Hypothalamus (tissue), 51 donors: Measurements from ENCODE around the gene NUDT21.
A peak's percentile ranks its signal among the peaks of the same experiment; 100 is the strongest.

ENCODE experiments used
- DNase-seq, 51 donors: peaks; one replicate each; lab custom pipeline; 2025; lab: John Stamatoyannopoulos, UW

NUDT21 gene

DNA sequence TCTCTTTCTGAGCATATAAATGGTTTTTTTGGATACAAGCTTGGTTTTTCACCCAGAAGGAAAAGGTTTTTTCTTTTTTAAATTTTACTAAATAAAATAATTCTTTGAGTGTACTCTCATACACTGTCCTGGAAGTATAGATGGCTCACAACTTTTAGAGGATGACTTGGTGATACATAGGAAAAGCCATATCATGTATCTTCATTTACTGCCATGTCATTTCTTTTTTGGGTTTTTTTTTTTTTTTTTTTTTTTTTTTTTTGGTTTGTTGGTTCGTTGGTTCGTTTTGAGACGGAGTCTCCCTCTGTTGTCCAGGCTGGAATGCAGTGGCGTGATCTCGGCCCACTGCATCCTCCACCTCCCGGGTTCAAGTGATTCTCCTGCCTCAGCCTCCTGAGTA, 12.0 kb upstream of the NUDT21 start:
- no peak for DNase-seq

DNA sequence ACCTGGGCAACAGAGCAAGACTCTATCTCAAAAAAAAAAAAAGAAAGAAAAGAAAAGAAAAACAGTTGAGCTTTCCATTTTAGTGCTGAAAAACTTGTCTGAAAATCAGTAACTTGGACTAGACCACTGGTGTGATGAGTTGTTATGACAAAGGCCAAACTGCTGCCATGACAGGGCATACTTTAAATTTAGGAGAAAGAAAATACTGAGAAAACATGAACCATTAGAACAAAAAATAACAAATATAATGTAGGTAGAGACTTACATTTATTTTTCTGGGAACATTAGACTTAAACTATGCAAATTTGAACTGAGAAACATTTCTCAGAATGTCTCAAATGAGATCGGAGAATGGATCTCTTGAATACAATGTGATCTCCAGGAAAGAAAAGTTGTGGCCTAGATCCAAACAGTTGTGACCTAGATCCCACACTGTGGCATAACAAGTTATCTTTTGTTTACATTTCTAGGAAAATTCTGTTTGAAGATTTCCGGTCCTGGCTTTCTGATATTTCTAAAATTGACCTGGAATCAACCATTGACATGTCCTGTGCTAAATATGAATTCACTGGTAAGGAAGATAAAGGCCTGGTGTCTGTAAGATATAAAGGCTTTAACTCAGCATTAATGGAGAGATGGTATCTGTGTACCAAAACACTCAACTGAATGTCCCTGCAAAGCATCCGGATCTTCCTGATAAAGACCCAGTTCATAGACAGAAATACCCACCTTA, 11.1 kb upstream of the NUDT21 start:
- DNase-seq, result no peak

DNA sequence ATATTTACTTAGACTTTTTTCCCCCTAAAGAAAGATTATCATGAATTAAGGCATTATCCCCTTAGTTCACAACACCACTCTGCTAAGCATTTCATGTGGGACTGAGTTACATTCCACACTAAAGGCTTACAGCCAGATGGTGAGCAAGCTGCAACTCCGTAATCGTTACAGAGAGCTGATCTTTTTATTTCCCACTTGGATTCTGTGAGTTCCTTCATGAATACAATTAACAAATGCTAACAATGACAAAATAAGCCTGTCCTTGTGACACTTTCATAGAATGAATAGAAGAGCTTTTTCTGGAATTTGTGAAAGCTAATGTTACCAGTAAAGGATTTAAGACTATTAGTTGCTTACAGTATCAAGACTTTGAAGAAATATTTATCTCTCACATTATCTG, 9.0 kb upstream of the NUDT21 start:
- DNase-seq, result peak in 2 of 51 donors; percentile 24 to 37

DNA sequence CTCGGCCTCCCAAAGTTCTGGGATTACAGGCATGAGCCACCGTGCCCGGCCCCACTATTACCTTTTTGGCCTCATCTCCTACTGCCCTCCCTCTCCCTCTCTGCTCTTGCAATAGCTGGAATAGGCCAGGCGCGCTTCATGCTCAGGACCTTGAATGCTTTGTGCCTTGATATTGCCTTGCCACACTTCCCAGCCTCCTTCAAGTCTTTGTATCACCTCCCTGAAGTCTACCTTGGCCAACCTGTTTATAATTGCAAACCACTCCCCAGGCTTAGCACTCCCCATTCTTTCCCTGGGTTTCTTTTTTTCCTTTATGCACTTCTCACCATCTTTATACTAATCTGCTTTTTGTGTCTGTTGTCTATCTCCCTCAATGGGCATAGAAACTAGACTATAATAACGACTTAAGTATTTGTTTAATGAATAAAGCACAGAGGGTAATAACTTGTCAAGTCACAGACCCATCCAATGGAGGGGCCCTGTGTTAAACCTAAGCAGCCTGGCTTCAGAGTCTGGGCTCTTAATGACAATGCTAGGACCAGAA, 6.9 kb upstream of the NUDT21 start:
- DNase-seq, result no peak

DNA sequence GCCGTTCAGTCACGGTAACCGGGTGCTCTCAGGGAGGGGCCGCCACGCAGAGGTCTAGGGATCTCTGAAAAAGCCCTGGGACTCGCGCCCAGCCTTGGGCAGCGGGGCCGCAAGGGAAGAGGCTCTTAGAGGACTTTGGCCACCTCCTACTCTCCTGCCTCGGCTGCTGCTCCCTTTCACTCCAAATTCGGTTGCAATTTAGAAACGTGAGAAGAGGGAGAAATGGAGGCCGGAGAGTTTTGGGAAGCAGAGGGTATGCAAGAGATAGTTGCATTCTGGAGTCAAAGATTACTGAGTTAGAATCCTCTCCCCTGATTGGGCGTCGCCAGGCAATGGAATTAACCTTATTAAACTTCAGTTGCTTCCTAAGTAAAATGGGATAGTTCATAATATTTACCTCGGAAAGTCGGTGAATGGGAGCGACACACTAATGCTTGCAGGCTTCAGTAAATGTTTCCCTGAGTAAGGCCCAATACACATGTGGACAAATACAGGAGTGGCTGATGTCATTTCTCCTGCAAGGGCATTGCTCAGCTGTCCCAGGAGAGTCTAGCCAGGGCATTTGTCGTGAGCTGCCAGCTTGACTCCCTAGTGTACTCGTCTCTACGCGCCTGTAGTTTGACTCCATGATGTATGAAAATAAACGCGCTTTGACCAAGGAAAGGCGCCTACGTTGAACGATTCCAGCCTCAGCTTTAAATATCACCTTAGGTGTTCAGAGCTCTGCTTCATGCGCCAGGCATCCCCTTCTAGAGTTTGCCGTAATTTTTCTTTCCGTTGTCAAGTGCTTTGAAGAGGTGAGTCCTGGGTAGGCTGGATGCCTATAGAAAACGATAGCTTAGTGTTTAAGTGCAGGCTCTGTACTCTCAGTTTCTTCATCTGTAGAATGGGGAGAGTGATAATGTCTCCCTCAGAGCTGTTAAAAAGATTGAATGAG, 889 bp upstream of the NUDT21 start:
- DNase-seq, result peak in 8 of 51 donors; percentile 8 to 75 (median 52)

DNA sequence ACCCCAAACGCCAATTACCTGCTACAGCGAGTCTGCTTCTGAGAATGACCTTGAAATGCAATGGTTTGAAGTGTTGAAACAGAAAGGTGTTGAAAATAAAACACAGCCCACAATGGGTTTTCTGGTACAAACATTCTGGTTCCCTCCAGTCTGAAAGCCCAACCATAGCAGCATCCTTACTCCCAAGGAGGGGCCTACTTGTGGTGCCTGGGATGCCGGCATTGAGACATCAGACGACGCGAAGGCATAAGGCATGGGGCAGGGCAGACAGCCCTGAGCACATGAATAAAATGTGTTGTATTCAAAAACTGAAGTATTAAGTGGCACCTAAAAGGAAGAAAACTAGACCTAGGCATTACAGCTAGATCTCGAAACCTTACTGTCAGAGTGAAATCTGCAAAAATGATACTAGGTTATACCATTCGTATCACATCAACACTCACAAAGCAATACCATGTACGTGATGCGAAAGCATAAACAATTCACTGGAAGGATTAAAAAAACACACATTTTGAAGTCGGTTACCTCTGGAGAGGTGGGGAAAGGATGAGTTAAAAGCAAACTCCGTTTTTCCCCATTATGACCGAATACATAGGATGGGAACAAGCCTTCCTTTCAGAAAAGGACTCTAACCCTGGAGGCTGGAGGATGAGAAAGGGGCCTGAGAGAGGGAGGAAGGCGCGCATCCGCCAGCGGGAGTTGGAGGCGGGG, 702 bp downstream of the NUDT21 start:
- peak in 1 of 51 donors; percentile 14 for DNase-seq

DNA sequence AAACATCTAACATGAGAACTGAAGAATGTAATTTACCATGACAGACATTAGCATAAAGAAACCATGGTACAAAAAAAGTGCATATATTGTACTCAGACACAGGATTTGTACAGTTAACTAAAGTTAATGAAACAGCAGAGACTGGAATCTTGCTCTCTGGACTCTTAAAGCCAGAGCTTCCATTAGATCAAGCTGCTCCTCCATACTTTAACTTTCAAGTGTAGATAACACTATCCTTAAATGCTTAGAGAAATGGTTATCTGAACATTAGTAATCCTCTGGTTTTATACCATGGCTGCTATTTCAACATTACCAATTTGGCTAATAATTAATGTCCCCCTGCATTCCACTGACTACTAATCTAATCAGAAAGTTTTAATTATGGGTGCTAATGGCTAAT, 3.1 kb downstream of the NUDT21 start:
- DNase-seq, result no peak

DNA sequence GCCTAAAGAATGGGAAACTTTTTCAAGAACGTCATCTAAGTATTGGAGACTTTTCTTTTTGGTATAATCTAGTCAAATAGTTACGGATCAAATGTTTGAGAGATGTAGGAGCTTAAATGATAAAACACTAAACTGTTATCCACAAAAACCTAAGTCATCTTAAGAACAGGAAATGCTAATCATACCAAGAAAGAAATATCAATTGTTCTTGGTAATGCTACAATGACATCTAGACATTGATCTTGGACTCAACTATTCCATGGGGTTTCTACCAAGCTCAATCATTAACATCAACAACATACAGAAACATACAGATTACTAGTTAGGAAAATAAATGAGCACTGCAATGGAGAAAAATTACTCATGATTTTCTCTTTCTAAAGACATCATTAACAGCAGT, 3.8 kb downstream of the NUDT21 start:
- no peak for DNase-seq

DNA sequence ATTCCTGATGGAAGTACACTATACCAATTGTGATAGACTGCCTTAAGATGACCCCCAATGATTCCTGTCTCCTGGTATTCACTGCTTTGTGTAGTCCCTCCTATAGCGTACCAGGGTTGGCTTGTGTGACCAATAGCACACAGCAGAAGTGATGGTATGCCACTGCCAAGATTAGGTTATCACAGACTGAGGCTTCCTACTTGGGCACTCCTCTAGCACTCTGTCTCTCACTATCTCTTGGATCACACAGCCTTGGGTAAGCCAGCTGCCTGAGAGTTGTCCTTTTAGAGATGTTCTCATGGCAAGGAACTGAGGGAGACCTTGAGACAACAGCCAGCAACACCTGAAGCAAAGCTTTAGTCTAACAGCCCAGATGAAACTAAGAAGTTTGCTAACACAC, 13.1 kb downstream of the NUDT21 start:
- no peak for DNase-seq

DNA sequence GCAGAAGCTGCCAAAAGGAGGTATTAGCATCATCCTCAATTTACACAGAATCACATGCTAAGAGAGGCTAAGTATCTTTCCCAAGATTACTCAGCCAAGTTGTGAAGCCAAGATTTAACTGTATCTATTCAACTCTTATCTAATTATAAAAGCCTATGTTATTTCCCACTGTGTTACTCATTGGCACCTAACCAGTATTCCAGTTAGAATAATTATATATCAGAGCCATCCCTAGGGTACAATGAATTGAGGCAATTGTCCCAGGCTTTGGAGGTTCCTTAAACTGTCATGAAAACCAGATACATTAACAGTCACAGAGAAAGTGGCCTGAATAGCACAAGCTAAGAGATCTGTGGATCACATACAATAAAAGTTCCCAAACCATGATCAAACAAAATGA, 14.9 kb downstream of the NUDT21 start:
- DNase-seq, result no peak

DNA sequence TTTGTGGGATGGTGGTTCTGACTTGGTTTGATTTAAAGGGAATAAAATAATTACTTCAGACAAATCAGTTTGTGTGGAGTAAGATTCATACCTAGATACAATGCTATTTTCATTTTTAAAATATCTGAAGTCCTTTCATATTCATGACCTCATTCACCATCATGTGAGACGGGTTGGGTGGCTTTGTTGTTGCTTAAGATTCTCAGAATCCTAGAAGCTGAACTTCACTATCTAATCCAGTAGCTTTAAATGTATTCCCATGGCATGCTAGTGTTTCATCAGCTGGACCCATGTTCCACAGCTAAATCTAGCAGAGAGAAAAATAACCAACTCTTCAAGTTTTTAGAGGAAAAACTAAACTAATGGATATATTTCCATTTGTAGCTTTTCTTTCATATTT, 23.0 kb downstream of the NUDT21 start:
- no peak for DNase-seq

DNA sequence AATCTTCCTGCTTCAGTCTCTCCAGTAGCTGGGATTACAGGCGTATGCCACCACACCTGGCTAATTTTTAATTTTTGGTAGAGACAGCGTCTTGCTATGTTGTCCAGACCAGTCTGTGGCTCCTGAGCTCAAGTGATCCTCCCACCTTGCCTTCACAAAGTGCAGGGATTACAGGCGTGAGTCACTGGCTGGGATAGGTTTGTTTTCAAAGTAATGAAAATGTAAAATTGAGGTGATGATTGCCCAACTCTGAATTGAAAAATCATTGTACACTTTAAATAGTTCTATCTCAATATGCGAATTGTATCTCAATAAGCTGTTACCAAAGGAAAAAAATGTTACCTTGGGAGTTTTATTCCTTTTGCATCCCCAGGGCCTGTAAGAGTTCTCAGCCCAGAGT, 24.5 kb downstream of the NUDT21 start:
- DNase-seq, result no peak

DNA sequence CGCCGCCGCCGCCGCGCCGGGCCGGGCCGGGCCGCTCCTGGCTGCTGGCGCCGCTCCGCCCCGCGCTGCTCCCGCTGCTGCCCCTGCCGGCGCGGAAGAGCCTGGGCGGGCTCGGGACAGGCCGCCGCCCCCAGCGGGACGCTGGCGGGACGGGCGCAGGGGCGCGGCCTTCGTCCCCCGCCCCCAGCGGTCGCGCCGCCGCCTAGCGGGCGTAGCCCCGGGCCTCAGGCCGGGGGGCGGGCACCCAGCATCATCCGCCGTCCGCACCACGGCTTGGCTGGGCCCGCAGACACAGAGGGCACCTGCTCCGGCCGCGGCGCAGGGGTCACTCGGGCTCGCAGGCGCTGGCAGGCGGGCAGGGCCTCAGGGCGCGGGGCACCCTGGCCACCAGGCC, 25.7 kb downstream of the NUDT21 start, which contains the start of gene AMFR:
Gene AMFR, minus strand, starts transcription at position 107 of the 394 bp plus-strand sequence. CDS start 218 bp downstream, outside the sequence.
- peak in 38 of 51 donors; percentile 17 to 78 (median 42) for DNase-seq

DNA sequence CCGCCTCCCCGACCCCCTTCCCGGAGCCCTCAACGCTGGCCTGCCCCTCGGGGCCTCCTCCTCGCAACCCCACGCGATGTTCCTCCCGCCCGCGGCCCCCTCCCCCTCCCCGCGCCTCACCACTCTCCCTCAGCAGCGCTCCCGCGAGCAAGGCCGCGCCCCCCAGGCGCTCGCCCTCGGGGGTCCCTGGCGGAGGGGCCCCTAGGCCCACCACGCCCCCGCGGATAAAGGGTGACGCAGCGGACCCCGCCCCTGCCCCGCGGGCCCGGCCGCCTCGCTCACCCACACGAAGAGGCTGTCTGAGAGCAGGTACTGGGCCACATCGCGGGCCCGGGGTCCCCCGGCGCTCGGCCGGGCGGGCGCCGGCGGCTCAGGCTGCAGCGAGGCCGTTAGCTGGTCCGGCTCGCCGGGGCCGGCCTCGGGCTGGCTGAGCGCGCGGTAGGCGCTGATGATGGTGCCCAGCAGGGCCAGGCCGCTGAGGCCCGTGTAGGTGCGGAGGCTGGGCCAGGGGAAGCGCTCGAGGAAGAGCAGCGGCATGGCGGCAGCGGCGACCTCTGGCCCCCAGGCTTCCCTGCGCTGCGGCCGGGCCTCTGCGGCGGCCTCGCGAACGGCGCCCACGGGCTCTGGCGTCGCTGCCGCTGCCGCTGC, 26.2 kb downstream of the NUDT21 start:
- DNase-seq, result peak in 33 of 51 donors; percentile 10 to 65 (median 37)

DNA sequence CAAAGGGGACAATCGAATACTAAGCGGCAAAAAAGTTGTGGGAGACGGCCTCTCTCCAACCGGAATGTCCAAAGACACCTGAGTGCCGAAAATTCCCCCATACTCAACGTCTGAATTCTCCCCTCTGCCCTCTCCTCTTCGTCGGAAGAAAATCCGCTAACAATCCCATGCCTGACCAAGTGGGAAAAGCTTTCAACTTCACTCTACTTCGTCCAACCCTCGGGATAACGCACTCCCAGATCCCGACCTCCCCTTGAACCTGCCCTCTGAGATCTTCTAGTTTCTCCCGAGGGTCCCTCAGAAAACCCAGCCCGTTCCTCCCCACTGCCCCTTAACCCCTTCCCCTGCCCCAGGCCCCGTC, 26.7 kb downstream of the NUDT21 start:
- DNase-seq, result peak in 5 of 51 donors; percentile 24 to 61 (median 39)

DNA sequence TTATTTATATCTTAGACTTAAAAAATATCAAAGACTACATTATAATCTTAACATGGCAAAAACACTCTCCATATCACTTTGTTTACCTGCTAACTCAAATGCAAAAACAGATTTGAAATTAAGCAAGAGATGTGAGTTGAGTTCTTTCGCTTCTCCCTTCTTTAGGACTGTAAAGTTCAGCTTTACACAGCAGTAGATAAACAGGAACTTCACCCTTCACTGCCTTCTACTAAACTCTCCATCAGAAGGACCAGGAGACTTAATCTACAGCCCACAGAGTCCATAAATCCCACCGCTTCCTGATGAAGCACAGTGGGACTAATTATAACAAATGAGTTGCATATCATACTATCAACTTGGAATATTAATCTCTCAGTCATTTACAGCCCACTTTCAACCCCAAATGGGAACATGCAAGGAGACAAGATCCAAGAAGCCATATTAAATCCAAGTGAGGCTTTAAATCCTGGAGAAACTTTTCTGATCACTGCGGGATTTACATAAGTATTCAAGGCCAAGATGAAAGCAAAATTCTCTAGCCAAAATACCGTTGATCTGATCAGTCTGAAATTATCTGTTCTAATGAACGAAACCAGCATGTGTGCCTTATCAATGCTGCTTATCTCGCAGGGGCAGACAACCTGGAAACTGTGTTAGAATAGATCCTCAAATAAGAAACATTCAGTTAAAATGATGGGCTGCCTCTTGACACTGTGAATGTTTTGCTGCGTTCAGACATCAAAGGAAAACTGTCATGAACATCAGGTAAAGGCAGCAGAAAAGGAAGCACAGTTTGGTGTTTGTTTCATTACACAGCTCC, 27.3 kb downstream of the NUDT21 start:
- DNase-seq, result peak in 1 of 51 donors; percentile 58

DNA sequence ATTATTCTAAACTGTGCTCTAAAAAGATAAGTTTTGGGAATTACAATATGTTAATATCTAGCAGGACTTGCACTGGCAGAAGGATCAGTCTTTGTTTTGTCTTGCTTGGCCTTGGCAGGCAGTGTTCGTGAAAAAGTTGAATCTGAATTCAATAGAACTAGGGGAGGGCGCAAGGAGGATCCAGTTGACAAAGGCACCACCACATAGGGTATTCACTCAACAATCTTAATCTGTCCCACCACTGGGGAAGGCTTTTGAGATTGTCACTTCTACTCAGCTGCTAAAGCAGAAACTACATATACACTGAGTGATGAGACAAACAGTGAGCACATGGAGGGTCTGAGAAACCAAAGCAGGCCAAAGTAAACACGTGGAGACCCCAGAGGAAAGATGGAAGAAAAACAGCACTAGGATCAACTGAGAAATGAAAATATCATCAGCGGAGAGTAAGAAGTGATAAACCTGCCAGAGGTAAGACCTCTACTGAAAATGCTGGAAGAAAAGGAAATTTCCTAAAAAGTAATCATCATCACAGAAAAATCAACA, 28.2 kb downstream of the NUDT21 start:
- no peak for DNase-seq

DNA sequence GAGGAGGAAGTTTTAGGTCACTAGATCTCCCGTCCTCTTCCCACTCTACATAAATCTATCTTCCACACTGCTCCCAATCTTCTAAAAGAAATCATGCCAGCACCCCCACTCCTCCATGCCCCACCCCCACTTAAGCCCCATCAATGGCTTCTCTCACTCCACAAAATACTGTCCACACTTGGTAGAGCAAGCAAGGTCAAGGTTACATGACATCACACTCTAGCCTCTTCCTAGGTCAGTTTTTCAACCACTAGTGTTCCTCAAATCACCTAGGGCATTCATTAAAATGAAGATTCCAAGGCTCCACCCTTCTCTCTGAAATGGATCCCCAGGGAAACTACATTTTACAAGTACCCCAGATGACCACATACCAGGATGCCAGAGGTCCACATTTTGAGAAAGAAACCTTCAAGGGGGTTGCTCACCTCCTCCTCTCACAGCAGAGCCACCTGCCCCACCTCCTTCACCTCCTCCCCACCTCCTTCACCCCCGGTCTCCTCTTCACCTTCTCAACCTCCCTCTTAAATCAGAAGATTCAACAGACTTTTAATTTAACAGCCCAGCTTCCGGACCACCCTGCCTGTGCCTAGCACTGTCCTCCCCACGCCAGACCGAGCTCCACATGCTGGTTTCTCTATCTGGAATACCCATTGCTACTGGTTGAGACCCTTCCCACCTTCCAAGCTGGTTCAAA, 29.0 kb downstream of the NUDT21 start:
- DNase-seq, result no peak
